H9 (cell line): ENCODE data around the gene NADSYN1. TPM values are rescaled to one million over a fixed set of nuclear protein-coding genes. Genes with fewer than 3 reads are reported as not detected.

Experiments
- DNase-seq: peaks from one replicate; pipeline ENCODE4 v3.0.0-alpha.2; 2017
- H2AFZ ChIP-seq: one replicate; pipeline ENCODE4 v1.6.1; 2013; ENCODE audit warnings: mild to moderate bottlenecking, low read length, control low read depth, moderate library complexity
- H2AK5ac ChIP-seq: 2 replicates; pipeline ENCODE4 v1.6.1; 2013; ENCODE audit warnings: low read length, control low read depth, mixed read lengths; ENCODE audit not compliant: insufficient read length
- H2BK120ac ChIP-seq: one replicate; pipeline ENCODE4 v1.6.1; 2013; ENCODE audit warnings: low read depth, mild to moderate bottlenecking, low read length, control low read depth, inconsistent platforms; ENCODE audit not compliant: poor library complexity, severe bottlenecking
- H2BK12ac ChIP-seq: 2 replicates; pipeline ENCODE4 v1.6.1; 2013; ENCODE audit warnings: low read length, control low read depth, mixed read lengths, low read depth; ENCODE audit not compliant: insufficient read length
- H2BK15ac ChIP-seq: 2 replicates; pipeline ENCODE4 v1.6.1; 2013; ENCODE audit warnings: low read depth, low read length, control low read depth
- H2BK20ac ChIP-seq: one replicate; pipeline ENCODE4 v1.6.1; 2013; ENCODE audit warnings: low read depth, mild to moderate bottlenecking, low read length, control low read depth, inconsistent platforms; ENCODE audit not compliant: poor library complexity, severe bottlenecking
- H2BK5ac ChIP-seq: 2 replicates; pipeline ENCODE4 v1.6.1; 2013; ENCODE audit warnings: low read length, control low read depth, mixed read lengths; ENCODE audit not compliant: insufficient read length
- H3K14ac ChIP-seq: 2 replicates; pipeline ENCODE4 v1.6.1; 2013; ENCODE audit warnings: low read length, control low read depth; ENCODE audit not compliant: insufficient read depth
- H3K18ac ChIP-seq: 2 replicates; pipeline ENCODE4 v1.6.1; 2013; ENCODE audit warnings: low read depth, mild to moderate bottlenecking, mixed read lengths, low read length, control low read depth; ENCODE audit not compliant: insufficient read length
- H3K23ac ChIP-seq: 2 replicates; pipeline ENCODE4 v1.6.1; 2013; ENCODE audit warnings: low read length, control low read depth, mixed read lengths, low read depth; ENCODE audit not compliant: insufficient read length
- H3K23me2 ChIP-seq: 2 replicates; pipeline ENCODE4 v1.6.1; 2013; ENCODE audit warnings: low read depth, mild to moderate bottlenecking, mixed read lengths, low read length, control low read depth; ENCODE audit not compliant: insufficient read length, poor library complexity, severe bottlenecking
- H3K27ac ChIP-seq: 2 replicates; pipeline ENCODE4 v1.5.1; 2013; ENCODE audit warnings: low read length, control low read depth, mixed read lengths, low read depth; ENCODE audit not compliant: insufficient read length
- H3K27me3 ChIP-seq: 2 replicates; pipeline ENCODE4 v1.6.1; 2013; ENCODE audit warnings: low read length, control low read depth, inconsistent platforms; ENCODE audit not compliant: insufficient read depth
- H3K4ac ChIP-seq: 2 replicates; pipeline ENCODE4 v1.6.1; 2013; ENCODE audit warnings: low read depth, mild to moderate bottlenecking, control low read depth, inconsistent platforms, low read length, moderate library complexity
- H3K4me1 ChIP-seq: 2 replicates; pipeline ENCODE4 v1.6.1; 2013; ENCODE audit warnings: low read length, control low read depth, inconsistent platforms; ENCODE audit not compliant: insufficient read depth
- H3K4me2 ChIP-seq: 2 replicates; pipeline ENCODE4 v1.6.1; 2013; ENCODE audit warnings: low read length, control low read depth, mixed read lengths; ENCODE audit not compliant: insufficient read length, insufficient read depth
- H3K56ac ChIP-seq: 2 replicates; pipeline ENCODE4 v1.6.1; 2013; ENCODE audit warnings: low read depth, mild to moderate bottlenecking, mixed read lengths, low read length, control low read depth; ENCODE audit not compliant: insufficient read length
- H3K79me1 ChIP-seq: 2 replicates; pipeline ENCODE4 v1.6.1; 2013; ENCODE audit warnings: low read depth, mild to moderate bottlenecking, moderate library complexity, low read length, control low read depth, inconsistent platforms; ENCODE audit not compliant: insufficient read depth, poor library complexity, severe bottlenecking
- H3K79me2 ChIP-seq: 2 replicates; pipeline ENCODE4 v1.6.1; 2013; ENCODE audit warnings: low read length, control low read depth, inconsistent platforms; ENCODE audit not compliant: insufficient read depth
- H3K9ac ChIP-seq: 2 replicates; pipeline ENCODE4 v1.6.1; 2013; ENCODE audit warnings: low read length, control low read depth, mixed read lengths; ENCODE audit not compliant: insufficient read length; ENCODE audit errors: extremely low read depth
- H3K9me3 ChIP-seq: one replicate; pipeline ENCODE4 v1.6.1; 2013; ENCODE audit warnings: low read depth, low read length, inconsistent platforms; ENCODE audit not compliant: control insufficient read depth
- H3T11ph ChIP-seq: one replicate; pipeline ENCODE4 v1.6.1; 2013; ENCODE audit warnings: mild to moderate bottlenecking, low read length, control low read depth, inconsistent platforms
- H4K20me1 ChIP-seq: one replicate; pipeline ENCODE4 v1.6.1; 2013; ENCODE audit not compliant: control insufficient read depth, insufficient read length, insufficient read depth
- H4K5ac ChIP-seq: 2 replicates; pipeline ENCODE4 v1.6.1; 2013; ENCODE audit warnings: low read depth, mild to moderate bottlenecking, mixed read lengths, low read length, control low read depth; ENCODE audit not compliant: insufficient read length
- H4K8ac ChIP-seq: replicated peaks from 2 replicates; pipeline ENCODE4 v1.6.1; 2013; ENCODE audit warnings: low read length, control low read depth, mixed read lengths, low read depth; ENCODE audit not compliant: insufficient read length
- H4K91ac ChIP-seq: 2 replicates; pipeline ENCODE4 v1.6.1; 2013; ENCODE audit warnings: low read depth, mild to moderate bottlenecking, moderate library complexity, mixed read lengths, low read length, control low read depth; ENCODE audit not compliant: insufficient read length
- H3K27ac Mint-ChIP-seq, 3 experiments: 2 replicates in 2 of 3; 3 replicates in 1 of 3; pipeline ENCODE4 v1.8.0; 2020 to 2021; ENCODE audit warnings: mixed read lengths in 3 of 3, mild to moderate bottlenecking in 1 of 3, moderate library complexity in 1 of 3
- H3K27me3 Mint-ChIP-seq: 2 replicates; pipeline ENCODE4 v1.8.0; 2021; ENCODE audit warnings: low read depth, mild to moderate bottlenecking, moderate library complexity, mixed read lengths
- H3K36me3 Mint-ChIP-seq, 3 experiments: 2 replicates in 2 of 3; 3 replicates in 1 of 3; pipeline ENCODE4 v1.8.0; 2020 to 2021; ENCODE audit warnings: low read depth in 3 of 3, mixed read lengths in 3 of 3; ENCODE audit not compliant: insufficient read depth in 1 of 3
- H3K4me1 Mint-ChIP-seq, 2 experiments: 2 replicates each; pipeline ENCODE4 v1.8.0; 2020; ENCODE audit warnings: mixed read lengths in 2 of 2
- H3K4me3 Mint-ChIP-seq, 2 experiments: 2 replicates in 1 of 2; 3 replicates in 1 of 2; pipeline ENCODE4 v1.8.0; 2020 to 2021; ENCODE audit warnings: mild to moderate bottlenecking in 2 of 2, mixed read lengths in 2 of 2, moderate library complexity in 1 of 2
- H3K9me3 Mint-ChIP-seq, 2 experiments: 2 replicates in 1 of 2; 3 replicates in 1 of 2; pipeline ENCODE4 v1.8.0; 2020; ENCODE audit warnings: mild to moderate bottlenecking in 2 of 2, mixed read lengths in 2 of 2, moderate library complexity in 1 of 2
- CTCF ChIP-seq: fragments of 200-600 bp; sonication (generic); conservative IDR thresholded peaks from 3 replicates; pipeline ENCODE4 v1.8.0; 2021; ENCODE audit warnings: antibody characterized with exemption, mild to moderate bottlenecking
- WGBS: extraction: QIAGEN DNeasy Blood & Tissue Kit; methylation state at CpG from one replicate; pipeline ENCODE4 v1.1.7; 2013; ENCODE audit warnings: missing lambda C conversion rate, low lambda C conversion rate, mixed read lengths; ENCODE audit not compliant: insufficient read length; ENCODE audit errors: extremely low coverage; 5-methylcytosine and 5-hydroxymethylcytosine counted together
- total RNA-seq: library from RNA; stranded (reverse); gene quantifications from 2 replicates; pipeline ENCODE4 v1.2.1, GENCODE V29; 2021

The NADSYN1 gene
- total RNA-seq, 1 experiment from 2014 or later, result 44.2 TPM

GRCh38 chr11:71548120-71548519 lies 95.1 kb downstream of the NADSYN1 start, which contains the start of gene KRTAP5-9:
Gene KRTAP5-9 (plus strand): TSS chr11:71548420. CDS start chr11:71548658, 238 bp downstream.
- Histone ChIP-seq H3K4me1 (no peaks in the 10 kb centered on the region), H2AFZ (no peak within 1 kb of the TSS), H3K27ac (no peak within 1 kb of the TSS), H3K4ac (no peak within 1 kb of the TSS), H3K4me2 (no peak within 1 kb of the TSS), H3K14ac (no peak within 1 kb of the TSS; the same call in 1 of the 2 replicates), H3T11ph (no peak within 1 kb of the TSS), H4K5ac (no peak within 1 kb of the TSS), H4K91ac (no peak within 1 kb of the TSS), H3K27me3 (no peaks in the 10 kb centered on the region), H3K18ac (no peak within 1 kb of the TSS), H2BK5ac (no peak within 1 kb of the TSS), H3K9ac (no peak within 1 kb of the TSS), H2BK20ac (no peak within 1 kb of the TSS), H4K8ac (no peak within 1 kb of the TSS), H3K79me2 (no peaks in the 10 kb centered on the region), H3K56ac (no peak within 1 kb of the TSS), H4K20me1 (no peaks in the 10 kb centered on the region), H2BK120ac (no peak within 1 kb of the TSS), H3K23me2 (no peaks in the 10 kb centered on the region), H2BK12ac (no peak within 1 kb of the TSS), H2BK15ac (no peak within 1 kb of the TSS), H3K9me3 (no peaks in the 10 kb centered on the region), H3K79me1 (no peaks in the 10 kb centered on the region), H3K23ac (no peak within 1 kb of the TSS), H2AK5ac (no peak within 1 kb of the TSS)
- no peak for DNase-seq
- Mint-ChIP-seq H3K4me3 (no peak within 1 kb of the TSS), H3K4me1 (peaks cover 30 to 33% of the 10 kb centered on the region in 2 experiments), H3K36me3 (peaks cover 0 to 13% (median 6%) of the 10 kb centered on the region in 3 experiments; a peak in 6 of 7 replicates), H3K27ac (no peak within 1 kb of the TSS), H3K9me3 (peaks cover 8 to 10% of the 10 kb centered on the region in 2 experiments; a peak in 4 of 5 replicates), H3K27me3 (peaks cover 50% of the 10 kb centered on the region)
- no CpG with 5 or more reads among the region's 5 CpGs for WGBS
- no peak for TF ChIP-seq CTCF
